ENCODE measurements around the gene PPTC7. TPM values are rescaled to one million over a fixed set of nuclear protein-coding genes. Genes with fewer than 3 reads are reported as not detected.
A peak's percentile ranks its signal among the peaks of the same experiment; 100 is the strongest.

The PPTC7 gene
- total and polyA plus RNA-seq, 4 donors = 5.6 to 15.7 (median 8.3) TPM

GRCh38 chr12:110501752-110502738, 81.1 kb downstream of the PPTC7 start, which contains the start of the genes RAD9B and VPS29 (continued):
- no peak for TF ChIP-seq CTCF (IDR thresholded peaks at IDR 0.05; ENCODE audit: low read depth, low read length, missing input control)
- peak; percentile 33 for TF ChIP-seq TAF1 (conservative IDR thresholded peaks at IDR 0.05)
- peak in 1 of 2 donors; percentile 79 for TF ChIP-seq GABPA (IDR thresholded peaks at IDR 0.05 in 1 of 2, conservative IDR thresholded peaks at IDR 0.05 in 1 of 2)
- TF ChIP-seq EGR1 (IDR thresholded peaks at IDR 0.05; ENCODE audit: low read depth in 2 of 2) = peak; percentile 6 to 70
- peak; percentile 99 for TF ChIP-seq MAX (IDR thresholded peaks at IDR 0.05)
- TF ChIP-seq JUND (IDR thresholded peaks at IDR 0.05) = no peak
- TF ChIP-seq HNF4G (IDR thresholded peaks at IDR 0.05) = no peak
- peak; percentile 65 for TF ChIP-seq NR2F2 (IDR thresholded peaks at IDR 0.05)

- peaks cover 6 to 31% (median 25%) of the 10 kb centered on the region in 4 donors for H3K4me1 ChIP-seq (ENCODE audit: control insufficient read depth in 4 of 4, insufficient read depth in 4 of 4, low read length in 3 of 4)
- whole genome bisulfite sequencing = under 1% methylated on average over 17 of the region's 17 CpGs
- DNase-seq (ENCODE audit: low spot score) = no peak
These were observed 81.7 kb downstream of the PPTC7 start for GRCh38 chr12:110501399-110501751.

GRCh38 chr12:110498984-110499706, 84.0 kb downstream of the PPTC7 start:
- no peak for DNase-seq (ENCODE audit: low spot score)
- H3K9ac ChIP-seq (ENCODE audit: low read depth in 1 of 2, low read length in 2 of 2) = no peak overlapping the region
- H3K4me3 ChIP-seq (ENCODE audit: low read depth in 1 of 3, low read length in 3 of 3) = no peak overlapping the region
- no peaks in the 10 kb centered on the region for H3K9me3 ChIP-seq (ENCODE audit: control insufficient read depth in 4 of 4, low read length in 3 of 4)
- peaks cover 0 to 14% (median 8%) of the 10 kb centered on the region in 4 donors for H3K36me3 ChIP-seq (ENCODE audit: control insufficient read depth in 4 of 4, insufficient read depth in 3 of 4, low read depth in 1 of 4, low read length in 3 of 4)
- no peaks in the 10 kb centered on the region for H3K27me3 ChIP-seq (ENCODE audit: control insufficient read depth in 4 of 4, insufficient read depth in 4 of 4, low read length in 3 of 4)
- no peak for TF ChIP-seq HNF4G (IDR thresholded peaks at IDR 0.05)
- no peak for TF ChIP-seq CTCF (IDR thresholded peaks at IDR 0.05; ENCODE audit: low read depth, low read length, missing input control)
- TF ChIP-seq ATF3 (IDR thresholded peaks at IDR 0.05) = no peak
- TF ChIP-seq YY1 (IDR thresholded peaks at IDR 0.05) = no peak
- no peak for TF ChIP-seq FOXA2 (IDR thresholded peaks at IDR 0.05)
- WGBS = 35% methylated on average over 4 of the region's 4 CpGs
- H3K4me1 ChIP-seq (ENCODE audit: control insufficient read depth in 4 of 4, insufficient read depth in 4 of 4, low read length in 3 of 4) = peaks cover 6 to 31% (median 25%) of the 10 kb centered on the region in 4 donors
- no peak overlapping the region for H3K27ac ChIP-seq (ENCODE audit: low read depth in 1 of 2, low read length in 2 of 2)

More at GRCh38 chr12:110501399-110501751, 81.7 kb downstream of the PPTC7 start:
- peak overlapping the region; percentile 74 to 100 (median 81) for H3K4me3 ChIP-seq (ENCODE audit: low read depth in 1 of 3, low read length in 3 of 3)
- H3K9ac ChIP-seq (ENCODE audit: low read depth in 1 of 2, low read length in 2 of 2) = peak overlapping the region; percentile 9 to 89
- no peaks in the 10 kb centered on the region for H3K9me3 ChIP-seq (ENCODE audit: control insufficient read depth in 4 of 4, low read length in 3 of 4)
- no peaks in the 10 kb centered on the region for H3K36me3 ChIP-seq (ENCODE audit: control insufficient read depth in 4 of 4, insufficient read depth in 3 of 4, low read depth in 1 of 4, low read length in 3 of 4)
- TF ChIP-seq MAX (IDR thresholded peaks at IDR 0.05) (no peak), JUND (IDR thresholded peaks at IDR 0.05) (no peak), TAF1 (conservative IDR thresholded peaks at IDR 0.05) (no peak), EGR1 (IDR thresholded peaks at IDR 0.05; ENCODE audit: low read depth in 2 of 2) (peak in 1 of 2 donors; percentile 2)
- peak overlapping the region; percentile 79 to 83 for H3K27ac ChIP-seq (ENCODE audit: low read depth in 1 of 2, low read length in 2 of 2)
- no peaks in the 10 kb centered on the region for H3K27me3 ChIP-seq (ENCODE audit: control insufficient read depth in 4 of 4, insufficient read depth in 4 of 4, low read length in 3 of 4)

Small RNAs within 50 kb of the gene (small RNA-seq; reads per million reads assigned to genes)
- gene RF00278 = not detected
- gene RN7SL387P = not detected

Other genes starting within 250 kb of the PPTC7 start
- 10 to 100 TPM; 19.3 to 21.1 TPM for gene ANAPC7, start 179.6 kb downstream of the PPTC7 start, total RNA-seq
- 10 to 100 TPM; 11.4 to 13.3 TPM for gene ANAPC7, start 179.6 kb downstream of the PPTC7 start, polyA plus RNA-seq
- 100 to 1,000 TPM in 1 of 2 donors, 10 to 100 TPM in 1; 86.2 to 101 TPM for gene ARPC3, start 133.0 kb downstream of the PPTC7 start, total RNA-seq
- gene ARPC3, start 133.0 kb downstream of the PPTC7 start, polyA plus RNA-seq = 100 to 1,000 TPM; 130 to 140 TPM
- 10 to 100 TPM; 13.4 to 17.7 TPM for gene GPN3, start 115.1 kb downstream of the PPTC7 start, total RNA-seq
- gene GPN3, start 115.1 kb downstream of the PPTC7 start, polyA plus RNA-seq = 10 to 100 TPM; 19.6 to 47.2 TPM
- gene FAM216A, start 114.5 kb downstream of the PPTC7 start, total RNA-seq = 1 to 10 TPM; 3.6 to 7.4 TPM
- 1 to 10 TPM; 4.7 to 4.8 TPM for gene FAM216A, start 114.5 kb downstream of the PPTC7 start, polyA plus RNA-seq
- gene VPS29, start 81.2 kb downstream of the PPTC7 start, total RNA-seq = 10 to 100 TPM; 48.0 to 61.5 TPM
- 100 to 1,000 TPM in 1 of 2 donors, 10 to 100 TPM in 1; 74.1 to 170 TPM for gene VPS29, start 81.2 kb downstream of the PPTC7 start, polyA plus RNA-seq
- gene RAD9B, start 81.0 kb downstream of the PPTC7 start, total RNA-seq = under 1 TPM; 0.33 to 0.56 TPM
- under 1 TPM; 0.14 to 0.22 TPM for gene RAD9B, start 81.0 kb downstream of the PPTC7 start, polyA plus RNA-seq
- 10 to 100 TPM; 11.3 to 12.0 TPM for gene TCTN1, start 30.8 kb upstream of the PPTC7 start, total RNA-seq
- gene TCTN1, start 30.8 kb upstream of the PPTC7 start, polyA plus RNA-seq = 10 to 100 TPM in 1 of 2 donors, 1 to 10 TPM in 1; 6.0 to 10.4 TPM
- gene HVCN1, start 105.8 kb upstream of the PPTC7 start, total RNA-seq = 1 to 10 TPM; 2.6 to 5.4 TPM
- 1 to 10 TPM; 1.8 to 2.3 TPM for gene HVCN1, start 105.8 kb upstream of the PPTC7 start, polyA plus RNA-seq
- gene PPP1CC, start 159.6 kb upstream of the PPTC7 start, total RNA-seq = 10 to 100 TPM; 49.2 to 73.2 TPM
- 10 to 100 TPM; 22.1 to 22.8 TPM for gene PPP1CC, start 159.6 kb upstream of the PPTC7 start, polyA plus RNA-seq

Data from liver (tissue), 10 donors.